H1 (cell line): ENCODE results near the gene SLC4A1. TPM values are rescaled to one million over a fixed set of nuclear protein-coding genes. Genes with fewer than 3 reads are reported as not detected.

Source experiments
- CTCF ChIA-PET: fragments of 300-600 bp; sonication (Branson Sonifier 250); formaldehyde crosslinking; loops from one replicate; lab custom pipeline; 2021; ENCODE audit not compliant: partially characterized antibody; lab: Charles Lee
- POLR2A ChIA-PET: fragments of 300-600 bp; sonication (Branson Sonifier 250); formaldehyde crosslinking; loops from one replicate; lab custom pipeline; 2021; ENCODE audit warnings: inconsistent platforms; ENCODE audit not compliant: partially characterized antibody; lab: Charles Lee
- DNase-seq, 2 experiments: peaks; one replicate each; pipeline versions ENCODE4 v3.0.0 to v3.0.0-alpha.2; 2010 to 2022; ENCODE audit warnings: low spot score in 2 of 2, low read depth in 1 of 2, mixed read lengths in 1 of 2
- FAIRE-seq: peaks from 2 replicates; lab custom pipeline; 2011; peaks lifted over from hg19 to GRCh38; lab: Jason Lieb, UNC
- H2AFZ ChIP-seq: 2 replicates; pipeline ENCODE4 v1.8.1; 2012; ENCODE audit warnings: low read length, inconsistent platforms
- H2AK5ac ChIP-seq: 2 replicates; pipeline ENCODE4 v1.6.1; 2013; ENCODE audit warnings: low read depth, low read length
- H2BK120ac ChIP-seq: replicated peaks from 2 replicates; pipeline ENCODE3; 2013; ENCODE audit warnings: low read depth, low read length, inconsistent platforms
- H2BK12ac ChIP-seq: 2 replicates; pipeline ENCODE4 v1.6.1; 2013; ENCODE audit warnings: low read depth, low read length
- H2BK15ac ChIP-seq: 2 replicates; pipeline ENCODE4 v1.6.1; 2013; ENCODE audit warnings: low read length
- H2BK20ac ChIP-seq: 2 replicates; pipeline ENCODE4 v1.6.1; 2013; ENCODE audit warnings: low read length
- H2BK5ac ChIP-seq: 2 replicates; pipeline ENCODE4 v1.6.1; 2013; ENCODE audit warnings: low read depth, low read length
- H3K14ac ChIP-seq: 2 replicates; pipeline ENCODE4 v1.6.1; 2013; ENCODE audit warnings: inconsistent platforms; ENCODE audit not compliant: insufficient read length
- H3K18ac ChIP-seq: 2 replicates; pipeline ENCODE4 v1.6.1; 2013; ENCODE audit warnings: low read length; ENCODE audit errors: extremely low read depth
- H3K23ac ChIP-seq: 2 replicates; pipeline ENCODE4 v1.6.1; 2013; ENCODE audit warnings: inconsistent platforms; ENCODE audit not compliant: insufficient read length
- H3K23me2 ChIP-seq: 2 replicates; pipeline ENCODE4 v1.6.1; 2013; ENCODE audit warnings: low read depth, low read length
- H3K27ac ChIP-seq: 2 replicates; pipeline ENCODE4 v1.6.1; 2011; ENCODE audit warnings: low read depth, low read length, inconsistent platforms
- H3K27me3 ChIP-seq, 4 experiments: replicated peaks in 1 of 4; 1 replicate in 1 of 4; 2 replicates in 3 of 4; pipeline versions ENCODE4 v1.6.1 to v1.8.1; 2011 to 2013; ENCODE audit warnings: low read length in 3 of 4, mild to moderate bottlenecking in 3 of 4, inconsistent platforms in 2 of 4, mixed read lengths in 2 of 4, moderate library complexity in 1 of 4; ENCODE audit not compliant: control insufficient read depth in 3 of 4, insufficient read depth in 3 of 4; ENCODE audit errors: extremely low read depth in 1 of 4
- H3K36me3 ChIP-seq, 4 experiments: 2 replicates each; pipeline versions ENCODE4 v1.6.1 to v1.8.1; 2011 to 2013; ENCODE audit warnings: mild to moderate bottlenecking in 4 of 4, low read length in 3 of 4, moderate library complexity in 2 of 4, control low read depth in 1 of 4, inconsistent platforms in 1 of 4; ENCODE audit not compliant: insufficient read depth in 4 of 4, control insufficient read depth in 2 of 4
- H3K4ac ChIP-seq: replicated peaks from 2 replicates; pipeline ENCODE3; 2013; ENCODE audit warnings: low read length, low read depth, mixed read lengths, inconsistent platforms; ENCODE audit not compliant: insufficient read length
- H3K4me1 ChIP-seq, 4 experiments: replicated peaks in 1 of 4; 1 replicate in 1 of 4; 2 replicates in 3 of 4; pipeline versions ENCODE4 v1.6.1 to v1.8.1; 2011 to 2013; ENCODE audit warnings: low read length in 3 of 4, inconsistent platforms in 2 of 4, mixed read lengths in 1 of 4; ENCODE audit not compliant: insufficient read depth in 4 of 4, control insufficient read depth in 3 of 4
- H3K4me2 ChIP-seq, 2 experiments: 2 replicates each; pipeline versions ENCODE4 v1.6.1 to v1.8.1; 2011 to 2013; ENCODE audit warnings: low read depth in 2 of 2, low read length in 2 of 2, control low read depth in 1 of 2, inconsistent platforms in 1 of 2, mild to moderate bottlenecking in 1 of 2; ENCODE audit not compliant: insufficient read depth in 1 of 2
- H3K4me3 ChIP-seq, 4 experiments: fragments of 200-600, 300-600 bp in 1 of 4; sonication (generic), shearing (Covaris generic), sonication (Bioruptor Twin) in 1 of 4; 2 replicates each; pipeline versions ENCODE4 v1.5.1 to v1.8.1; 2011 to 2016; ENCODE audit warnings: low read length in 4 of 4, low read depth in 3 of 4, control low read depth in 2 of 4, inconsistent platforms in 2 of 4, mild to moderate bottlenecking in 2 of 4, mixed read lengths in 1 of 4, moderate library complexity in 1 of 4; ENCODE audit not compliant: insufficient read depth in 2 of 4; ENCODE audit errors: extremely low read depth in 1 of 4
- H3K56ac ChIP-seq: replicated peaks from 2 replicates; pipeline ENCODE3; 2013; ENCODE audit warnings: low read depth, mild to moderate bottlenecking, mixed read lengths, low read length, inconsistent platforms; ENCODE audit not compliant: insufficient read length
- H3K79me1 ChIP-seq: 2 replicates; pipeline ENCODE4 v1.6.1; 2013; ENCODE audit warnings: low read depth, low read length, control low read depth
- H3K79me2 ChIP-seq, 2 experiments: 2 replicates each; pipeline versions ENCODE4 v1.6.1 to v1.8.1; 2012 to 2013; ENCODE audit warnings: low read length in 2 of 2, mild to moderate bottlenecking in 2 of 2, inconsistent platforms in 1 of 2; ENCODE audit not compliant: insufficient read depth in 2 of 2, control insufficient read depth in 1 of 2
- H3K9ac ChIP-seq, 4 experiments: replicated peaks in 1 of 4; 1 replicate in 1 of 4; 2 replicates in 3 of 4; pipeline versions ENCODE4 v1.6.1 to v1.8.1; 2011 to 2013; ENCODE audit warnings: low read depth in 3 of 4, low read length in 3 of 4, control low read depth in 2 of 4, mild to moderate bottlenecking in 2 of 4, moderate library complexity in 2 of 4, inconsistent platforms in 1 of 4; ENCODE audit errors: extremely low read depth in 1 of 4
- H3K9me3 ChIP-seq, 2 experiments: 2 replicates each; pipeline versions ENCODE4 v1.6.1 to v1.8.1; 2012 to 2013; ENCODE audit warnings: mild to moderate bottlenecking in 2 of 2, moderate library complexity in 2 of 2, control low read depth in 1 of 2, inconsistent platforms in 1 of 2, low read depth in 1 of 2, low read length in 1 of 2, mixed read lengths in 1 of 2; ENCODE audit not compliant: insufficient read depth in 2 of 2
- H4K20me1 ChIP-seq, 2 experiments: replicated peaks in 1 of 2; 2 replicates each; pipeline versions ENCODE3 to v1.8.1; 2011 to 2013; ENCODE audit warnings: inconsistent platforms in 2 of 2, low read length in 2 of 2, mild to moderate bottlenecking in 1 of 2; ENCODE audit not compliant: insufficient read depth in 2 of 2, control insufficient read depth in 1 of 2
- H4K5ac ChIP-seq: 2 replicates; pipeline ENCODE4 v1.6.1; 2013; ENCODE audit warnings: low read length, low read depth, mixed read lengths, inconsistent platforms; ENCODE audit not compliant: insufficient read length
- H4K8ac ChIP-seq: 2 replicates; pipeline ENCODE4 v1.8.0; 2013; ENCODE audit warnings: mild to moderate bottlenecking, moderate library complexity, low read length, inconsistent platforms; ENCODE audit not compliant: insufficient read depth; ENCODE audit errors: extremely low read depth
- H4K91ac ChIP-seq: replicated peaks from 2 replicates; pipeline ENCODE3; 2013; ENCODE audit warnings: low read length, mixed read lengths, inconsistent platforms; ENCODE audit not compliant: insufficient read length
- BRCA1 ChIP-seq: IDR thresholded peaks from 2 replicates; pipeline ENCODE4 v1.6.1; 2012; ENCODE audit warnings: low read depth, low read length, improper control_type of control experiment
- EGR1 ChIP-seq: IDR thresholded peaks from 2 replicates; pipeline ENCODE4 v1.6.1; 2011; ENCODE audit warnings: low read depth, low read length, borderline replicate concordance
- EP300 ChIP-seq, 2 experiments: IDR thresholded peaks; 1 replicate in 1 of 2; 2 replicates in 1 of 2; pipeline ENCODE4 v1.6.1; 2011 to 2012; ENCODE audit warnings: low read depth in 2 of 2, low read length in 2 of 2, mild to moderate bottlenecking in 2 of 2, borderline replicate concordance in 1 of 2, inconsistent platforms in 1 of 2, moderate library complexity in 1 of 2
- KDM1A ChIP-seq: fragments of 200-600, 300-600 bp; sonication (generic); IDR thresholded peaks from 2 replicates; pipeline ENCODE4 v1.7.1; 2016; ENCODE audit warnings: mild to moderate bottlenecking, low read length, borderline replicate concordance
- KDM5A ChIP-seq: fragments of 200-600 bp; IDR thresholded peaks from 2 replicates; pipeline ENCODE4 v1.7.1; 2012; ENCODE audit warnings: mild to moderate bottlenecking, low read length, inconsistent platforms, mixed read lengths
- RNF2 ChIP-seq: fragments of 200-900, 300-1000 bp; sonication (generic); IDR thresholded peaks from 2 replicates; pipeline ENCODE4 v1.7.1; 2016; ENCODE audit warnings: borderline replicate concordance, low read depth, mild to moderate bottlenecking, antibody characterized with exemption, low read length; ENCODE audit not compliant: poor library complexity, severe bottlenecking; ENCODE audit errors: missing control alignments
- SAP30 ChIP-seq: fragments of 300-600 bp; sonication (generic); IDR thresholded peaks from 2 replicates; pipeline ENCODE4 v1.7.1; 2012; ENCODE audit warnings: low read length, moderate library complexity, mild to moderate bottlenecking, inconsistent platforms; ENCODE audit not compliant: insufficient read depth, insufficient replicate concordance
- SIRT6 ChIP-seq: IDR thresholded peaks from one replicate; pipeline ENCODE4 v1.7.1; 2012; ENCODE audit warnings: low read length, inconsistent platforms
- TAF1 ChIP-seq: IDR thresholded peaks from 2 replicates; pipeline ENCODE4 v1.6.1; 2011; ENCODE audit warnings: mild to moderate bottlenecking, low read depth, low read length
- TBP ChIP-seq: IDR thresholded peaks from 2 replicates; pipeline ENCODE4 v1.6.1; 2011; ENCODE audit warnings: low read depth, low read length, improper control_type of control experiment
- YY1 ChIP-seq: IDR thresholded peaks from 2 replicates; pipeline ENCODE4 v1.6.1; 2011; ENCODE audit warnings: low read depth, mild to moderate bottlenecking, low read length
- ZNF274 ChIP-seq: IDR thresholded peaks from 2 replicates; pipeline ENCODE4 v1.7.0; 2012; ENCODE audit warnings: low read length, borderline replicate concordance; ENCODE audit errors: extremely low read depth
- WGBS, 2 experiments: shearing (Covaris generic) in 1 of 2; methylation state at CpG; one replicate each; pipeline versions ENCODE4 v1.1.6 to v1.1.7; 2013 to 2015; ENCODE audit warnings: low lambda C conversion rate in 2 of 2, mixed read lengths in 2 of 2, inconsistent platforms in 1 of 2, low coverage in 1 of 2, missing lambda C conversion rate in 1 of 2; ENCODE audit not compliant: insufficient replicate concordance in 2 of 2, insufficient coverage in 1 of 2, insufficient read length in 1 of 2; ENCODE audit errors: extremely low coverage in 1 of 2, missing lambda C conversion rate in 1 of 2; 5-methylcytosine and 5-hydroxymethylcytosine counted together
- polyA plus RNA-seq, 7 experiments: library from polyadenylated mRNA; depleted of rRNA in 3 of 7; stranded (reverse) in 5 of 7; unstranded in 2 of 7; fragments of >200 nt in 5 of 7; fragments of 200-250 nt in 2 of 7; gene quantifications; 1 replicate in 5 of 7; 2 replicates in 1 of 7; 4 replicates in 1 of 7; pipeline versions ENCODE4 v1.2.1 to v1.2.3, GENCODE V29; 2011 to 2013; ENCODE audit warnings: missing spikeins in 2 of 7, mixed read lengths in 2 of 7
- total RNA-seq: library from RNA; stranded (reverse); fragmentation: NEBNext Ultra II Directional; extraction: Animal tissue kit (Norgen Biotek cat#: 25700); gene quantifications from 2 replicates; pipeline ENCODE4 v1.2.1, GENCODE V29; 2021

The SLC4A1 gene
- total and polyA plus RNA-seq, 2 of the 8 experiments (the other 6 are each of a cell fraction or from before 2014, with no cell fraction given) = 0.08 TPM; not detected in 1

DNA sequence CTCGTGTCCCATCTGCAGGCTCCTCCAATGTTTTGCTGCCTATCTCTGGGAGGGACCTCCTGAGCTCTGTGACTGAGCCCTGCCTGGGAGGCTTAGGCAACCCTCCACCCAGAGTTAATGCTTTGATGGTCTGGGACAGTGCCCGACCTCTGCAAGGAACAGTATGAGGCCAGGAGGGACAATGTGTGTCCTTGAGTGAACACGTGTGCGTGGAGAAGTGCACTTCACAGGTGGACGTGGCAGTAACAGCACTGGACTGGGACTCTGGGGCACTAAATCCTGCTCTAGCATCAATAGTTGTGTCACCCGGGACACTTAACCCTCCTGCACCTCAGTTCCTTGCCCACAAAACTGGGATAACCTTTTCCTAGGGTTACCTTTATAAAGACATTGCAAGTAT, 53.0 kb downstream of the SLC4A1 start:
- CTCF ChIA-PET = interaction anchor here (0.7 to 12.7 kb wide), 4 partner anchors 9 to 136 kb away, joined by 3 to 158 read pairs (median 6); no protein-coding TSS in a partner anchor
- Histone ChIP-seq H3K4me1 (peaks cover 2 to 24% (median 6%) of the 10 kb centered on the region in 4 experiments), H3K14ac (no peak overlapping the region), H3K56ac (no peak overlapping the region), H3K36me3 (peaks cover 25 to 51% (median 39%) of the 10 kb centered on the region in 4 experiments), H3K4ac (no peak overlapping the region), H2AFZ (no peak overlapping the region), H3K79me1 (peaks cover 9% of the 10 kb centered on the region), H4K20me1 (peaks cover 0 to 10% of the 10 kb centered on the region in 2 experiments), H2AK5ac (no peak overlapping the region), H2BK15ac (no peak overlapping the region), H3K23me2 (peaks cover 8% of the 10 kb centered on the region), H4K8ac (no peak overlapping the region), H3K4me3 (no peak overlapping the region), H2BK12ac (no peak overlapping the region), H2BK5ac (no peak overlapping the region), H3K27me3 (no peaks in the 10 kb centered on the region), H3K23ac (no peak overlapping the region), H4K91ac (no peak overlapping the region), H3K27ac (no peak overlapping the region), H3K9ac (no peak overlapping the region), H3K79me2 (peaks cover 11 to 23% of the 10 kb centered on the region in 2 experiments), H2BK20ac (no peak overlapping the region), H3K9me3 (no peaks in the 10 kb centered on the region), H4K5ac (no peak overlapping the region), H3K18ac (no peak overlapping the region), H3K4me2 (no peak overlapping the region), H2BK120ac (no peak overlapping the region)
- 93% methylated on average over 6 of the region's 6 CpGs; no CpG with 5 or more reads in 1 of the 2 experiments for WGBS, 2 experiments
- FAIRE-seq = no peak
- TF ChIP-seq TAF1 = no peak
- TF ChIP-seq BRCA1 = no peak
- no peak for TF ChIP-seq EGR1
- no peak for TF ChIP-seq ZNF274
- no peak for TF ChIP-seq RNF2
- no peak for TF ChIP-seq KDM1A
- no peak for TF ChIP-seq KDM5A
- no peak for TF ChIP-seq SAP30
- no peak for TF ChIP-seq SIRT6
- no peak for TF ChIP-seq YY1
- no peak for TF ChIP-seq EP300 (IDR thresholded peaks at IDR 0.05; ENCODE audit: borderline replicate concordance in 1 of 2, low read depth in 2 of 2, low read length in 2 of 2)
- TF ChIP-seq TBP = no peak
- POLR2A ChIA-PET = interaction anchor here (1.0 to 10.4 kb wide), 7 partner anchors 10 to 120 kb away, joined by 3 to 135 read pairs (median 5); partner anchors contain the start of genes ATXN7L3, RUNDC3A and SLC25A39
- no peak for DNase-seq
